HepG2 (cell line): ENCODE data around the gene KIAA0232. TPM values are rescaled to one million over a fixed set of nuclear protein-coding genes. Genes with fewer than 3 reads are reported as not detected.
A peak's percentile ranks its signal among the peaks of the same experiment; 100 is the strongest.

Experiments
- ATAD3A ChIP-seq: sonication (generic); formaldehyde crosslinking; IDR thresholded peaks from 2 replicates; pipeline ENCODE4 v1.4.0; 2020; ENCODE audit warnings: missing genetic modification reagents
- ATF7 ChIP-seq, 2 experiments: fragments of 450-650 bp in 1 of 2; sonication (generic) in 1 of 2; formaldehyde crosslinking in 1 of 2; IDR thresholded peaks; 2 replicates each; pipeline versions ENCODE4 v1.4.0 to v1.6.1; 2016 to 2020; ENCODE audit warnings: antibody characterized with exemption in 1 of 2, mild to moderate bottlenecking in 1 of 2, missing genetic modification reagents in 1 of 2
- EHMT2 ChIP-seq: fragments of 200-600 bp; sonication (generic); IDR thresholded peaks from 2 replicates; pipeline ENCODE4 v1.7.0; 2017; ENCODE audit warnings: antibody characterized with exemption, low read depth, low read length, borderline replicate concordance
- GABPA ChIP-seq, 2 experiments: IDR thresholded peaks; 2 replicates each; pipeline ENCODE4 v1.6.1; 2011 to 2016; ENCODE audit warnings: low read depth in 2 of 2, low read length in 1 of 2, missing biosample characterization in 1 of 2, missing genetic modification characterization in 1 of 2
- HNRNPUL1 ChIP-seq: fragments of 200-400 bp; formaldehyde crosslinking; IDR thresholded peaks from 2 replicates; pipeline ENCODE4 v1.6.1; 2017; ENCODE audit warnings: low read depth, mild to moderate bottlenecking, low read length, moderate library complexity
- HOXA5 ChIP-seq: sonication (generic); formaldehyde crosslinking; IDR thresholded peaks from 2 replicates; pipeline ENCODE4 v1.4.0; 2020; ENCODE audit warnings: missing genetic modification reagents
- KDM5A ChIP-seq: fragments of 200-600 bp; sonication (generic); IDR thresholded peaks from 2 replicates; pipeline ENCODE4 v1.7.0; 2018; ENCODE audit warnings: antibody characterized with exemption, mild to moderate bottlenecking, low read length, borderline replicate concordance
- KLF16 ChIP-seq, 2 experiments: sonication (generic) in 1 of 2; formaldehyde crosslinking in 1 of 2; IDR thresholded peaks; 2 replicates each; pipeline versions ENCODE4 v1.6.1 to v1.8.0; 2016 to 2023; ENCODE audit warnings: missing genetic modification reagents in 2 of 2, missing compliant biosample characterization in 1 of 2
- MTF2 ChIP-seq: sonication (generic); formaldehyde crosslinking; IDR thresholded peaks from 2 replicates; pipeline ENCODE4 v1.5.0; 2020; ENCODE audit warnings: missing genetic modification reagents, borderline replicate concordance
- NFIB ChIP-seq: sonication (generic); formaldehyde crosslinking; IDR thresholded peaks from 2 replicates; pipeline ENCODE4 v1.9.0; 2021; ENCODE audit warnings: missing genetic modification reagents, mild to moderate bottlenecking, borderline replicate concordance
- NFKB2 ChIP-seq: sonication (generic); formaldehyde crosslinking; IDR thresholded peaks from 2 replicates; pipeline ENCODE4 v1.4.0; 2020; ENCODE audit warnings: missing genetic modification reagents, borderline replicate concordance
- POLR2A ChIP-seq, 2 experiments: IDR thresholded peaks; 2 replicates each; pipeline ENCODE4 v1.6.1; 2011; ENCODE audit warnings: low read depth in 2 of 2, low read length in 2 of 2, mild to moderate bottlenecking in 1 of 2, moderate library complexity in 1 of 2; ENCODE audit not compliant: insufficient read depth in 1 of 2
- PRMT3 ChIP-seq: sonication (generic); formaldehyde crosslinking; IDR thresholded peaks from 2 replicates; pipeline ENCODE4 v1.8.1; 2022; ENCODE audit warnings: low read depth, mild to moderate bottlenecking, moderate library complexity, missing genetic modification reagents, borderline replicate concordance
- RARG ChIP-seq: sonication (generic); formaldehyde crosslinking; IDR thresholded peaks from 2 replicates; pipeline ENCODE4 v1.4.0; 2020; ENCODE audit warnings: low read depth, mild to moderate bottlenecking, missing genetic modification reagents
- REPIN1 ChIP-seq: sonication (generic); formaldehyde crosslinking; IDR thresholded peaks from 2 replicates; pipeline ENCODE4 v1.8.0; 2022; ENCODE audit warnings: missing genetic modification reagents, low read depth, mild to moderate bottlenecking, borderline replicate concordance
- REXO4 ChIP-seq: sonication (generic); formaldehyde crosslinking; IDR thresholded peaks from 2 replicates; pipeline ENCODE4 v1.8.0; 2022; ENCODE audit warnings: missing genetic modification reagents, mild to moderate bottlenecking, borderline replicate concordance
- RFX1 ChIP-seq: fragments of 450-650 bp; IDR thresholded peaks from 2 replicates; pipeline ENCODE4 v1.6.1; 2017
- RXRA ChIP-seq: sonication (generic); formaldehyde crosslinking; IDR thresholded peaks from 2 replicates; pipeline ENCODE4 v1.5.1; 2020; ENCODE audit warnings: missing genetic modification reagents
- YEATS4 ChIP-seq: sonication (generic); formaldehyde crosslinking; IDR thresholded peaks from 2 replicates; pipeline ENCODE4 v1.4.0; 2020; ENCODE audit warnings: missing genetic modification reagents, borderline replicate concordance
- ZNF251 ChIP-seq: sonication (generic); formaldehyde crosslinking; IDR thresholded peaks from 2 replicates; pipeline ENCODE4 v1.9.0; 2021; ENCODE audit warnings: mild to moderate bottlenecking, missing genetic modification reagents
- ZNF570 ChIP-seq: sonication (generic); formaldehyde crosslinking; IDR thresholded peaks from 2 replicates; pipeline ENCODE4 v1.4.0; 2020; ENCODE audit warnings: mild to moderate bottlenecking, missing genetic modification reagents, borderline replicate concordance
- ZNF615 ChIP-seq: sonication (generic); formaldehyde crosslinking; IDR thresholded peaks from 2 replicates; pipeline ENCODE4 v1.5.0; 2020; ENCODE audit warnings: mild to moderate bottlenecking, missing genetic modification reagents, borderline replicate concordance
- ZNF629 ChIP-seq: sonication (generic); formaldehyde crosslinking; conservative IDR thresholded peaks from 2 replicates; pipeline ENCODE4 v1.5.0; 2020; ENCODE audit warnings: missing genetic modification reagents
- polyA plus RNA-seq, 8 experiments: library from polyadenylated mRNA; depleted of rRNA in 3 of 8; stranded (reverse) in 7 of 8; unstranded in 1 of 8; fragments of >200 nt; fragmentation: Illumina TruSeq in 4 of 8; extraction: Trizol in 4 of 8; gene quantifications; 2 replicates each; pipeline versions ENCODE4 v1.2.1 to v1.2.3, GENCODE V29; 2011 to 2016; ENCODE audit warnings: low read depth in 4 of 8, missing spikeins in 1 of 8, mixed read lengths in 1 of 8; ENCODE audit not compliant: insufficient read depth in 1 of 8
- total RNA-seq, 5 experiments: library from RNA; depleted of rRNA; stranded (reverse); fragments of >200 nt; fragmentation: Illumina TruSeq; extraction: Trizol; gene quantifications; 2 replicates each; pipeline ENCODE4 v1.2.3, GENCODE V29; 2016; ENCODE audit warnings: low read depth in 1 of 5
- TF ChIP-seq, protein P1 (sequence below): sonication (generic); formaldehyde crosslinking; IDR thresholded peaks from 2 replicates; pipeline ENCODE4 v1.5.1; 2020; ENCODE audit warnings: mild to moderate bottlenecking, missing genetic modification reagents, borderline replicate concordance
- TF ChIP-seq, protein P2 (sequence below): sonication (generic); formaldehyde crosslinking; IDR thresholded peaks from 2 replicates; pipeline ENCODE4 v1.8.0; 2022; ENCODE audit warnings: mild to moderate bottlenecking, missing genetic modification reagents

Gene KIAA0232
- total and polyA plus RNA-seq, 2 of the 13 experiments (the other 11 are each of a cell fraction or from before 2014, with no cell fraction given): 7.8 to 17.1 TPM

DNA sequence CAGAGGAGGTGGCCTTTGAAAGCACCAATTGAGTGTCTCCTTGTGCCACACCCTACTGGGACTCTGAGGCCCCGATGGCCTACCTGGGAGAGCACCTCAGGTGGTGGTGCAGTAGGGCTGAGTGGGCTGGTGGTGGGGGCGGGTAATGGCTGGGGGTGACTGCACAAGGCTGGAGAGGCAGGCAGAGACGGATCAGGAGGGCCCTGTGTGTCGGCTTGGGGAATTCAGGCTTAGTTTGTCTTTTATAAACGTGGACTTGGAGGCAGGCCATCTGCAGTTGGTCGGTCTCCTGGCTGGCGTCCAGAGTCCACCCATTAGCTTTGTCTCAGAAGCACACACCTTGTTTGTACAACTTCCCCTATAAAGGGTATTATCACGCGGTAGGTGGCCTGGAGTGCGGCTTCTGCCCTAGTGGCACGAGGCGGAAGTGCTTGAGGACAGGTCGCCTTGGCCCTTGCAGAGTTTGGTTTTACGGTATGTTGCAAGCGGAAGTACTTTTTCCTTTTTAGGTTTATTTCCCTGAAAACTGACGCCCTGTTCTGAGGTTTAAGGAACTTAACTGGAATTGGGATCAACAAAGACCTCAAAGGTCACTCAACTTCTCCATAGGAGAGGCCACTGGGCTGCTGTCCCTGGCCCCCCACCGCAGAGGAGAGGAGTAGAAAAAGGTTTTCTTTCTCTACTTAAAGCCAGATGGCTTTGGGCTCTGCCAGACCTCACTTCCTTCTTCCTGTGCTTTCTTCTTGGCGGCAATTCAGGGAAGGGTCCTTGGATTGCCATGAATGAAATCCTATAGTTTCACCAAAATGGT lies 135.1 kb downstream of the KIAA0232 start (continued):
- TF ChIP-seq RFX1 (no peak), ATF7 (IDR thresholded peaks at IDR 0.05) (no peak), ATF7 (CRISPR knock-in tag; IDR thresholded peaks at IDR 0.05) (0 out of 2 replicates have a peak, but pooled peaks have one; percentile 58), MTF2 (CRISPR knock-in tag) (no peak), HNRNPUL1 (no peak), KLF16 (CRISPR knock-in tag; IDR thresholded peaks at IDR 0.05) (peak; percentile 21 to 93; a peak in 2 of 4 replicates), REPIN1 (CRISPR knock-in tag) (peak; percentile 91; the same call in 1 of the 2 replicates), YEATS4 (CRISPR knock-in tag) (no peak), REXO4 (CRISPR knock-in tag) (no peak), GABPA (IDR thresholded peaks at IDR 0.05; ENCODE audit: low read depth, low read length) (no peak), GABPA (CRISPR knock-in tag; IDR thresholded peaks at IDR 0.05; ENCODE audit: low read depth) (peak; percentile 82), RXRA (peak; percentile 93), EHMT2 (no peak), NFKB2 (CRISPR knock-in tag) (peak; percentile 88), ZNF251 (no peak), ATAD3A (no peak), HOXA5 (CRISPR knock-in tag) (no peak; the same call in none of the 2 replicates), ZNF629 (CRISPR knock-in tag) (no peak), RARG (CRISPR knock-in tag) (0 out of 2 replicates have a peak, but pooled peaks have one; percentile 59), NFIB (CRISPR knock-in tag) (no peak), ZNF570 (CRISPR knock-in tag) (no peak), PRMT3 (CRISPR knock-in tag) (peak; percentile 60; the same call in 1 of the 2 replicates), POLR2A (IDR thresholded peaks at IDR 0.05; ENCODE audit: insufficient read depth in 1 of 2, low read depth in 2 of 2, low read length in 2 of 2) (no peak), KDM5A (no peak), ZNF615 (CRISPR knock-in tag) (no peak)
- TF ChIP-seq, protein P1, sequence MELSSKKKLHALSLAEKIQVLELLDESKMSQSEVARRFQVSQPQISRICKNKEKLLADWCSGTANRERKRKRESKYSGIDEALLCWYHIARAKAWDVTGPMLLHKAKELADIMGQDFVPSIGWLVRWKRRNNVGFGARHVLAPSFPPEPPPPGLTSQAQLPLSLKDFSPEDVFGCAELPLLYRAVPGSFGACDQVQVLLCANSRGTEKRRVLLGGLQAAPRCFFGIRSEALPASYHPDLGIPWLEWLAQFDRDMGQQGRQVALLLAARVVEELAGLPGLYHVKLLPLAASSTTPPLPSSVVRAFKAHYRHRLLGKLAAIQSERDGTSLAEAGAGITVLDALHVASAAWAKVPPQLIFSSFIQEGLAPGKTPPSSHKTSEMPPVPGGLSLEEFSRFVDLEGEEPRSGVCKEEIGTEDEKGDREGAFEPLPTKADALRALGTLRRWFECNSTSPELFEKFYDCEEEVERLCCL: peak; percentile 67; the same call in 1 of the 2 replicates
- TF ChIP-seq, protein P2, sequence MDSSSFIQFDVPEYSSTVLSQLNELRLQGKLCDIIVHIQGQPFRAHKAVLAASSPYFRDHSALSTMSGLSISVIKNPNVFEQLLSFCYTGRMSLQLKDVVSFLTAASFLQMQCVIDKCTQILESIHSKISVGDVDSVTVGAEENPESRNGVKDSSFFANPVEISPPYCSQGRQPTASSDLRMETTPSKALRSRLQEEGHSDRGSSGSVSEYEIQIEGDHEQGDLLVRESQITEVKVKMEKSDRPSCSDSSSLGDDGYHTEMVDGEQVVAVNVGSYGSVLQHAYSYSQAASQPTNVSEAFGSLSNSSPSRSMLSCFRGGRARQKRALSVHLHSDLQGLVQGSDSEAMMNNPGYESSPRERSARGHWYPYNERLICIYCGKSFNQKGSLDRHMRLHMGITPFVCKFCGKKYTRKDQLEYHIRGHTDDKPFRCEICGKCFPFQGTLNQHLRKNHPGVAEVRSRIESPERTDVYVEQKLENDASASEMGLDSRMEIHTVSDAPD (CRISPR knock-in tag): peak; percentile 78
